Body of pancreas (tissue), 4 donors: ENCODE results near the gene ZNF138. TPM values are rescaled to one million over a fixed set of nuclear protein-coding genes. Genes with fewer than 3 reads are reported as not detected.

Source experiments
- ATAC-seq: fragments of 150-250 bp; one replicate; pipeline ENCODE4 v1.9.1; 2016
- DNase-seq, 4 donors: peaks; one replicate each; pipeline ENCODE4 v3.0.0-alpha.2; 2019
- H3K27ac ChIP-seq, 4 donors: fragments of 200-600 bp; sonication (generic); 1 replicate in 3 of 4; 2 replicates in 1 of 4; pipeline versions ENCODE4 v1.5.1 to v1.6.1; 2016 to 2019; ENCODE audit warnings: mild to moderate bottlenecking in 1 of 4, mixed read lengths in 1 of 4, moderate library complexity in 1 of 4
- H3K27me3 ChIP-seq, 2 donors: fragments of 200-600 bp; sonication (generic); one replicate each; pipeline ENCODE4 v1.6.0; 2016; ENCODE audit warnings: mild to moderate bottlenecking in 1 of 2
- H3K36me3 ChIP-seq, 2 donors: fragments of 200-600 bp; sonication (generic); replicated peaks in 1 of 2; 2 replicates each; pipeline ENCODE4 v1.5.1; 2016; ENCODE audit warnings: low read depth in 2 of 2; ENCODE audit not compliant: insufficient read depth in 1 of 2
- H3K4me1 ChIP-seq: fragments of 200-600 bp; sonication (generic); one replicate; pipeline ENCODE4 v1.6.0; 2016
- H3K4me3 ChIP-seq, 2 donors: fragments of 200-600 bp; sonication (generic); 1 replicate in 1 of 2; 2 replicates in 1 of 2; pipeline ENCODE4 v1.5.1; 2016 to 2019
- H3K9me3 ChIP-seq, 3 donors: fragments of 200-600 bp; sonication (generic); 1 replicate in 2 of 3; 2 replicates in 1 of 3; pipeline ENCODE4 v1.5.1; 2016
- POLR2A ChIP-seq, 3 donors: fragments of 450-650 bp; IDR thresholded peaks; one replicate each; pipeline ENCODE4 v1.6.1; 2016; ENCODE audit warnings: antibody characterized with exemption in 3 of 3, mild to moderate bottlenecking in 2 of 3
- WGBS, 2 donors: methylation state at CpG; one replicate each; pipeline ENCODE4 v1.1.5; 2017; 5-methylcytosine and 5-hydroxymethylcytosine counted together
- intact Hi-C: fragments of 100-400 bp; cut with DNase I; formaldehyde crosslinking; loops from one replicate; pipeline ENCODE4 v1.15.1; 2023
- total RNA-seq, 2 donors: library from RNA; depleted of rRNA; stranded (reverse); fragments of >200 nt; gene quantifications; one replicate each; pipeline ENCODE4 v1.1.0, GENCODE V29; 2016
- TF ChIP-seq, protein P1 (sequence below), 7 experiments: fragments of 450-650 bp in 4 of 7; fragments of 200-600 bp in 3 of 7; sonication (generic) in 3 of 7; IDR thresholded peaks; one replicate each; pipeline ENCODE4 v1.5.1; 2016 to 2019; ENCODE audit warnings: antibody characterized with exemption in 7 of 7

ZNF138 gene
- total RNA-seq, 2 donors from 2014 or later: 4.9 to 10.4 TPM

DNA sequence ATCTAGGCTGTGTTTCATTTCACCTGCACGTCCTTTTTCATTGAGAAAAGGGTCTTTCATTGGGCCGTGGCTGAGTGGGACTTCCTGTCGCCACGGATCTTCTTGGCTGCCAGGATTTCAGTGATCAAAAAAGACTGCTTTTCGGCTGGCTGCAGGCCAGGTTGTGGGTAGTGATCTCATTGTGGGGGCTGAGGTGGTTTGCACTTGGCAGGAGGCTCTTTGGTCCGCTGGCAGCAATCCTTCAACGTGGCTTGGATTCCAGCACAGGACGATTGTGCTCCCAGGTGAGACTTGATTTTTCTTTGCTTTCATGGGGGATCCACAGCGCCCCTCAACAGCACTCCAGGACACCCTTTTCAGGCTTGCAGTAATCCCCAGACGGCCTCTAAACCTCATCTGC lies 79.9 kb downstream of the ZNF138 start:
- 47 to 50% methylated on average over 8 to 10 of the region's 10 CpGs for WGBS, 2 donors
- ATAC-seq (no peak), DNase-seq (no peak)
- no peak for TF ChIP-seq POLR2A (IDR thresholded peaks at IDR 0.05)
- TF ChIP-seq, protein P1, sequence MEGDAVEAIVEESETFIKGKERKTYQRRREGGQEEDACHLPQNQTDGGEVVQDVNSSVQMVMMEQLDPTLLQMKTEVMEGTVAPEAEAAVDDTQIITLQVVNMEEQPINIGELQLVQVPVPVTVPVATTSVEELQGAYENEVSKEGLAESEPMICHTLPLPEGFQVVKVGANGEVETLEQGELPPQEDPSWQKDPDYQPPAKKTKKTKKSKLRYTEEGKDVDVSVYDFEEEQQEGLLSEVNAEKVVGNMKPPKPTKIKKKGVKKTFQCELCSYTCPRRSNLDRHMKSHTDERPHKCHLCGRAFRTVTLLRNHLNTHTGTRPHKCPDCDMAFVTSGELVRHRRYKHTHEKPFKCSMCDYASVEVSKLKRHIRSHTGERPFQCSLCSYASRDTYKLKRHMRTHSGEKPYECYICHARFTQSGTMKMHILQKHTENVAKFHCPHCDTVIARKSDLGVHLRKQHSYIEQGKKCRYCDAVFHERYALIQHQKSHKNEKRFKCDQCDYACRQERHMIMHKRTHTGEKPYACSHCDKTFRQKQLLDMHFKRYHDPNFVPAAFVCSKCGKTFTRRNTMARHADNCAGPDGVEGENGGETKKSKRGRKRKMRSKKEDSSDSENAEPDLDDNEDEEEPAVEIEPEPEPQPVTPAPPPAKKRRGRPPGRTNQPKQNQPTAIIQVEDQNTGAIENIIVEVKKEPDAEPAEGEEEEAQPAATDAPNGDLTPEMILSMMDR (IDR thresholded peaks at IDR 0.05): no peak
- Histone ChIP-seq H3K27me3 (no peaks in the 10 kb centered on the region), H3K4me3 (no peak overlapping the region), H3K27ac (no peak overlapping the region), H3K9me3 (no peaks in the 10 kb centered on the region), H3K36me3 (no peaks in the 10 kb centered on the region), H3K4me1 (peaks cover 7% of the 10 kb centered on the region)
- intact Hi-C loops: no loop called here

DNA sequence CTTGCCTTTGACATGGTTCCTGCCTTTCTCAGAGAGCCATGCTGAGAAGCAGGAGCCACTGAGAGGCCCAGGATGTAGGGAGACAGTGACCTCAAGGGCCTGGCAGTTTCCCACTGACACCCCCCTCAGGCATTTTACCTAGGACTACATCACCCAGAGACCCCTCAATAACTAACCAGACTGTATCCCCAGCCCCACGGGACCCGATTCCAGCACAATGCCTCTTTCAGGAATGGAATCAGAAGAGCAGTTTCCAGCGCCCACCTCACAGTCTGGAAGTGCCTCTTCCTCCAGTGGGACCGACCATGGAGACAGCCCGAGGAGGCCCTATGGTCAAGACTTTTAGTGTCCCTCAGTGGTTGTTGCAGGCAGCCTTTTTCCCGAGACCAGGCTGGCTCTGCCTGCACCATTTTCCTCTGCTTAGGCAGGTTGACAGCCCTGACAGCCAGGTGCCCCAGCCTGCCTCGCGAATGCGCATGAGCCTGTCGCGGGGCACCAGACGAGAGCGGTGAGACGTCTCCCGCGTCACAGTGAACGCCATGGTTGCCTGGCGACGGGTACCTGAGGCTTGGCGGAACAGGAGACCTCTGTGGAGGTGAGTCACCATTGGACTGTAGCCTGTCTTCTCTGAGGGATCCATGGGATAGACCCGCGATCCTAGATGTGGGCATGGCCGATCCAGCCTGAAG lies 80.5 kb downstream of the ZNF138 start:
- Histone ChIP-seq H3K9me3 (no peaks in the 10 kb centered on the region), H3K4me3 (no peak overlapping the region), H3K27ac (no peak overlapping the region), H3K4me1 (peaks cover 7% of the 10 kb centered on the region), H3K27me3 (no peaks in the 10 kb centered on the region), H3K36me3 (no peaks in the 10 kb centered on the region)
- no peak for DNase-seq
- 61% methylated on average over 6 to 23 of the region's 23 CpGs for WGBS, 2 donors
- no peak for ATAC-seq
- TF ChIP-seq POLR2A (IDR thresholded peaks at IDR 0.05): no peak
- TF ChIP-seq, protein P1 (IDR thresholded peaks at IDR 0.05): no peak
- intact Hi-C loops: no loop called here

DNA sequence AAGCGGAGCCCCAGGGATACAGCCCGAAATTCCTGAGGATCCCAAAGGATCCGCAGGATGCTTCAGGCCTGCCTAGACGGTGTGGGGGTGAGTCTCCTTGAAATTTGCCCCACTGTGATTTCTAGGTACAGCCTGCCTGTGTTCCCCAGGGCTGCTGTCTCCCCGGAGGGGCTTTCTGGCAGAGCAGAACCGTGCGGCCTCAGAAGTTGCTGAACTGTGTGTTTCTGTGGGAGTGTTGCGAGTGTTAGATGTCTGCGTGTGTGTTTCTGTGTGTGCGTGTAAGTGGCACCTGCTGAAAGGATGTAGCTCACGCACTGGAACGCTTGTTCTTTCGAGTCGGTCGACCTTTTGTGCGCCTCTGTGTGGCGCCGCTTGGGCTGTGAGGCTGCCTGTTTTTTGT lies 81.0 kb downstream of the ZNF138 start:
- DNase-seq (no peak), ATAC-seq (no peak)
- 82 to 83% methylated on average over 15 to 18 of the region's 18 CpGs for WGBS, 2 donors
- no peaks in the 10 kb centered on the region for H3K27me3 ChIP-seq
- H3K36me3 ChIP-seq: no peaks in the 10 kb centered on the region
- intact Hi-C loops: no loop called here
- H3K9me3 ChIP-seq: no peaks in the 10 kb centered on the region
- H3K27ac ChIP-seq: no peak overlapping the region
- H3K4me3 ChIP-seq: no peak overlapping the region
- H3K4me1 ChIP-seq: peaks cover 7% of the 10 kb centered on the region
- TF ChIP-seq POLR2A (IDR thresholded peaks at IDR 0.05): no peak
- TF ChIP-seq, protein P1 (IDR thresholded peaks at IDR 0.05): no peak

DNA sequence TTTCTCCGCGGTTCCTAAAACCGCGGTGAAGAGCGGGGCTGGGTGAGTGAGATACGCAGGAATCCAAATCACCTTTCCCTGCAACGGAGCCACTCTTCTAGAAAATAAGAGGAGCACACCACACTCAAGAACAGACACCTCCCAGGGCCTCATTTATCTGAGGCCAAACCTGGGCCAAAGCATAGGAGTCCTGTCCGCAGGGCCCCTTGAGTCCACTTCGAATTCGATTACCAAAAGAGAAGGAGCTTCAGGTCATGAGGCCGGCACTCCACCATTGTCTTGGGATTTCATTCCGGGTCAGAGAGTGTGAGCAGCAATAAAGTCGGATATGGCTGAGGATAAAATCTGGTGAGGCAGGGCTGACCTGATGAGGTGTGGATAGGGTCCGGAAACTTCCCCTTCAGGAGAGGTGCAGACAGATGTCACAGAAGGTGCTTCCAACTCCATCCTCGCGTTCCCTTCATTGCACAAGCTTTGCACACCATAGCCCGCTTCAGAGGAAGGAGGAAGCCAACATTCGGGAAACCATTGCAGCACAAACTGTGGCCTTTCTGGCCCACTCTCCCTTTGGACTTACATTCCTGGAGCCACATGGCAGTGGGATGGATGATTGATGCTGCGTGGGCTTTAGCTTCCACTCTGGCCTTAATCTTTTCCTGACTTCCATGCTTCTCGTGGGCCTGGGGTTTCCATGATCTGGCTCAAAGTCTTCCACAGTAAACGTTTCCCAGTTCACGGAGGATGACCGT lies 81.6 kb downstream of the ZNF138 start:
- Histone ChIP-seq H3K27ac (no peak overlapping the region), H3K36me3 (no peaks in the 10 kb centered on the region), H3K9me3 (no peaks in the 10 kb centered on the region), H3K27me3 (no peaks in the 10 kb centered on the region), H3K4me1 (peaks cover 7% of the 10 kb centered on the region), H3K4me3 (no peak overlapping the region)
- intact Hi-C loops: no loop called here
- DNase-seq (no peak), ATAC-seq (no peak)
- WGBS, 2 donors: 75 to 82% methylated on average over 23 of the region's 23 CpGs
- TF ChIP-seq, protein P1 (IDR thresholded peaks at IDR 0.05): no peak
- TF ChIP-seq POLR2A (IDR thresholded peaks at IDR 0.05): no peak
